Measurements from ENCODE around the gene CAPN12. TPM values are rescaled to one million over a fixed set of nuclear protein-coding genes. Genes with fewer than 3 reads are reported as not detected.
"Not testable (repeated sequence)": the region's sequence is repeated elsewhere in the genome, so short reads cannot be mapped to it uniquely, and the experiment has no call there.

Gene CAPN12
- total and polyA plus RNA-seq, 10 of the 15 experiments (the other 5 are each of a cell fraction or from before 2014, with no cell fraction given), result 0.64 to 4.6 (median 2.0) TPM

GRCh38 chr19:38792250-38793111, 48.2 kb upstream of the CAPN12 start:
- H3K36me3 ChIP-seq (ENCODE audit: control insufficient read depth in 2 of 2, insufficient read depth in 2 of 2, low read length in 1 of 2), result no peaks in the 10 kb centered on the region
- no peaks in the 10 kb centered on the region for H3K27me3 ChIP-seq (replicated peaks in 1 of 2; ENCODE audit: control insufficient read depth in 2 of 2, insufficient read depth in 2 of 2, low read length in 1 of 2)
- ChIA-PET POLR2A (interaction anchor here (0.5 to 0.6 kb wide), 3 partner anchors 94 to 478 kb away, joined by 3 to 5 read pairs (median 5); no protein-coding TSS in a partner anchor), SMC1A (ENCODE audit: uncharacterized antibody, unreplicated experiment) (no interaction called here), CTCF (interaction anchor here (0.7 to 1.2 kb wide), 2 partner anchors 23 to 100 kb away, joined by 3 read pairs; no protein-coding TSS in a partner anchor), RAD21 (ENCODE audit: unreplicated experiment) (no interaction called here)
- H3K4me3 ChIP-seq, result no peak overlapping the region
- no peak for TF ChIP-seq NFIC (IDR thresholded peaks at IDR 0.05; ENCODE audit: low read depth, low read length)
- no peak for TF ChIP-seq PBX3 (IDR thresholded peaks at IDR 0.05; ENCODE audit: insufficient replicate concordance, low read depth, low read length)
- peak in 1 of 2 experiments; percentile 43; a peak in 1 of 4 replicates for TF ChIP-seq BHLHE40 (IDR thresholded peaks at IDR 0.05; ENCODE audit: borderline replicate concordance in 1 of 2, low read depth in 2 of 2, low read length in 1 of 2)
- no peak for TF ChIP-seq FOXM1 (IDR thresholded peaks at IDR 0.05; ENCODE audit: low read depth, low read length)
- TF ChIP-seq, protein P1, sequence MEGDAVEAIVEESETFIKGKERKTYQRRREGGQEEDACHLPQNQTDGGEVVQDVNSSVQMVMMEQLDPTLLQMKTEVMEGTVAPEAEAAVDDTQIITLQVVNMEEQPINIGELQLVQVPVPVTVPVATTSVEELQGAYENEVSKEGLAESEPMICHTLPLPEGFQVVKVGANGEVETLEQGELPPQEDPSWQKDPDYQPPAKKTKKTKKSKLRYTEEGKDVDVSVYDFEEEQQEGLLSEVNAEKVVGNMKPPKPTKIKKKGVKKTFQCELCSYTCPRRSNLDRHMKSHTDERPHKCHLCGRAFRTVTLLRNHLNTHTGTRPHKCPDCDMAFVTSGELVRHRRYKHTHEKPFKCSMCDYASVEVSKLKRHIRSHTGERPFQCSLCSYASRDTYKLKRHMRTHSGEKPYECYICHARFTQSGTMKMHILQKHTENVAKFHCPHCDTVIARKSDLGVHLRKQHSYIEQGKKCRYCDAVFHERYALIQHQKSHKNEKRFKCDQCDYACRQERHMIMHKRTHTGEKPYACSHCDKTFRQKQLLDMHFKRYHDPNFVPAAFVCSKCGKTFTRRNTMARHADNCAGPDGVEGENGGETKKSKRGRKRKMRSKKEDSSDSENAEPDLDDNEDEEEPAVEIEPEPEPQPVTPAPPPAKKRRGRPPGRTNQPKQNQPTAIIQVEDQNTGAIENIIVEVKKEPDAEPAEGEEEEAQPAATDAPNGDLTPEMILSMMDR (IDR thresholded peaks at IDR 0.05 in 2 of 3, conservative IDR thresholded peaks at IDR 0.05 in 1 of 3; ENCODE audit: control insufficient read depth in 2 of 3, extremely low read depth in 1 of 3, insufficient read depth in 1 of 3, low read depth in 3 of 3, low read length in 3 of 3), result peak in 2 of 3 experiments; percentile 32 to 45; a peak in 3 of 6 replicates
- no peak overlapping the region for H3K9ac ChIP-seq (ENCODE audit: control insufficient read depth, insufficient read depth, low read length)
- H3K27ac ChIP-seq (ENCODE audit: control insufficient read depth, insufficient read depth), result no peak overlapping the region
- H4K20me1 ChIP-seq (ENCODE audit: control insufficient read depth, insufficient read depth), result no peaks in the 10 kb centered on the region
- no peaks in the 10 kb centered on the region; the same call in 2 of the 3 replicates for H3K9me3 ChIP-seq (replicated peaks; ENCODE audit: control insufficient read depth, insufficient read depth, low read length)
- peak overlapping the region; percentile 7; the same call in 1 of the 2 replicates for H3K4me2 ChIP-seq (ENCODE audit: control insufficient read depth, insufficient read depth)
- no peaks in the 10 kb centered on the region for H3K79me2 ChIP-seq (ENCODE audit: control insufficient read depth, insufficient read depth, low read length)
- intact Hi-C loops (cut with micrococcal nuclease; ENCODE audit: unreplicated experiment), result no loop called here
- in situ Hi-C loops (cut with MboI), result no loop called here
- H3K4me1 ChIP-seq (ENCODE audit: control insufficient read depth, insufficient read depth, low read length), result no peaks in the 10 kb centered on the region
- ATAC-seq, result peak; percentile 73
- H2AFZ ChIP-seq (ENCODE audit: control insufficient read depth, low read depth, low read length), result peak overlapping the region; percentile 51
- FAIRE-seq, result no peak
- no TSS peak for BruUV-seq (replicated peaks)
- 25% methylated on average over 52 of the region's 71 CpGs for WGBS (ENCODE audit: insufficient coverage, insufficient replicate concordance, low lambda C conversion rate, missing lambda C conversion rate)
- DNase-seq (ENCODE audit: low read depth, low spot score), result no peak

DNA sequence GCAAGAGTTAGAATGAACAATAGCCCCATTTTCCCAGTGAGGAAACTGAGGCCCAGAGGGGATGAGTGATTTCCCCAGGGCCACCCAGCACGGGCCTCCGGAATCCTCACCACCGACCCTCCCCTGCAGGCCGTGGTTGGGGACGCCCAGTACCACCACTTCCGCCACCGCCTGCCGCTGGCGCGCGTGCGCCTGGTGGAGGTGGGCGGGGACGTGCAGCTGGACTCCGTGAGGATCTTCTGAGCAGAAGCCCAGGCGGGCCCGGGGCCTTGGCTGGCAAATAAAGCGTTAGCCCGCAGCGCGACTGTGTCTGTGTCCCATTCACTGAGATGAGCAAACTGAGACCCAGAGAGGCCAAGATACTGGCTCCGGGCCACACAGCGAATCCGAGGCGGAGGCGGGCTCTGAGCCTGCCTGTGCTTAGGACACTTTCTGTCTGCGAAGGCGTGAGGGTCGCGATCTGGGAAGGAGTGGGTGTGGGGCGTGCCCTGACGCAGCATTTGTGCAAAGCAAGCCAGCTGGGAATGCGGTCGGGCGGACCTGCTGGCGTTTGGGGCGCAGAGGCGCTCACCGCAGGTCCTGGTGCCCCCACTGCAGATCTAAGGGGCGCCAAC, 47.3 kb upstream of the CAPN12 start:
- H3K27me3 ChIP-seq (replicated peaks in 1 of 2; ENCODE audit: control insufficient read depth in 2 of 2, insufficient read depth in 2 of 2, low read length in 1 of 2); H3K9ac ChIP-seq (ENCODE audit: control insufficient read depth, insufficient read depth, low read length); SMC1A ChIA-PET (ENCODE audit: uncharacterized antibody, unreplicated experiment); H3K27ac ChIP-seq (ENCODE audit: control insufficient read depth, insufficient read depth); H3K9me3 ChIP-seq (replicated peaks; ENCODE audit: control insufficient read depth, insufficient read depth, low read length); DNase-seq (ENCODE audit: low read depth, low spot score); H3K4me3 ChIP-seq; H3K4me1 ChIP-seq (ENCODE audit: control insufficient read depth, insufficient read depth, low read length); CTCF ChIA-PET; H3K79me2 ChIP-seq (ENCODE audit: control insufficient read depth, insufficient read depth, low read length); in situ Hi-C loops (cut with MboI); POLR2A ChIA-PET; BruUV-seq (replicated peaks); H3K4me2 ChIP-seq (ENCODE audit: control insufficient read depth, insufficient read depth); H4K20me1 ChIP-seq (ENCODE audit: control insufficient read depth, insufficient read depth); H3K36me3 ChIP-seq (ENCODE audit: control insufficient read depth in 2 of 2, insufficient read depth in 2 of 2, low read length in 1 of 2); RAD21 ChIA-PET (ENCODE audit: unreplicated experiment); intact Hi-C loops (cut with micrococcal nuclease; ENCODE audit: unreplicated experiment): not testable (repeated sequence)
- no CpG with 5 or more reads among the region's 40 CpGs for WGBS (ENCODE audit: insufficient coverage, insufficient replicate concordance, low lambda C conversion rate, missing lambda C conversion rate)
- FAIRE-seq (peak; percentile 96), ATAC-seq (peak; percentile 95)
- H2AFZ ChIP-seq (ENCODE audit: control insufficient read depth, low read depth, low read length), result peak overlapping the region; percentile 58

All from GM12878 (cell line).